Activated B cell treated with CpG ODN at 0.5 μM for 24 hours (primary cell): Measurements from ENCODE around the gene VSNL1. TPM values are rescaled to one million over a fixed set of nuclear protein-coding genes. Genes with fewer than 3 reads are reported as not detected.

Source experiments
- ATAC-seq: fragments of 200-7000 bp; cut with Tn5 transposase; one replicate; pipeline ENCODE4 v1.10.0; 2021; ENCODE audit warnings: low read depth, mild to moderate bottlenecking, moderate library complexity
- CTCF ChIA-PET: fragments of 350-600 bp; sonication (Branson Sonifier 250); formaldehyde crosslinking; loops from one replicate; lab custom pipeline; 2021; ENCODE audit warnings: antibody characterized with exemption; lab: Charles Lee
- POLR2A ChIA-PET: fragments of 350-600 bp; sonication (Branson Sonifier 250); formaldehyde crosslinking; loops from one replicate; lab custom pipeline; 2021; ENCODE audit warnings: antibody characterized with exemption; lab: Charles Lee
- DNase-seq: peaks from one replicate; pipeline ENCODE4 v3.0.0; 2022
- H3K27ac Mint-ChIP-seq: one replicate; pipeline ENCODE4 v1.8.0; 2020; ENCODE audit warnings: mixed read lengths
- H3K27me3 Mint-ChIP-seq: one replicate; pipeline ENCODE4 v1.8.0; 2021; ENCODE audit warnings: mixed read lengths
- H3K36me3 Mint-ChIP-seq: one replicate; pipeline ENCODE4 v1.8.0; 2021; ENCODE audit warnings: low read depth, mixed read lengths
- H3K4me1 Mint-ChIP-seq: one replicate; pipeline ENCODE4 v1.8.0; 2021; ENCODE audit warnings: mixed read lengths
- H3K4me3 Mint-ChIP-seq: one replicate; pipeline ENCODE4 v1.8.0; 2020; ENCODE audit warnings: mild to moderate bottlenecking, mixed read lengths
- H3K9me3 Mint-ChIP-seq: one replicate; pipeline ENCODE4 v1.8.0; 2020; ENCODE audit warnings: mixed read lengths
- intact Hi-C: fragments of 100-400 bp; cut with micrococcal nuclease; formaldehyde crosslinking; loops from one replicate; pipeline ENCODE4 v1.15.1; 2024
- total RNA-seq: library from RNA; stranded (reverse); gene quantifications from 2 replicates; pipeline ENCODE4 v1.2.3, GENCODE V29; 2022
- TF ChIP-seq, protein P1 (sequence below): fragments of 200-600 bp; IDR thresholded peaks from one replicate; pipeline ENCODE4 v1.8.0; 2022; ENCODE audit warnings: antibody characterized with exemption, mild to moderate bottlenecking

VSNL1 gene
- total RNA-seq, 1 donor from 2014 or later: not detected

DNA sequence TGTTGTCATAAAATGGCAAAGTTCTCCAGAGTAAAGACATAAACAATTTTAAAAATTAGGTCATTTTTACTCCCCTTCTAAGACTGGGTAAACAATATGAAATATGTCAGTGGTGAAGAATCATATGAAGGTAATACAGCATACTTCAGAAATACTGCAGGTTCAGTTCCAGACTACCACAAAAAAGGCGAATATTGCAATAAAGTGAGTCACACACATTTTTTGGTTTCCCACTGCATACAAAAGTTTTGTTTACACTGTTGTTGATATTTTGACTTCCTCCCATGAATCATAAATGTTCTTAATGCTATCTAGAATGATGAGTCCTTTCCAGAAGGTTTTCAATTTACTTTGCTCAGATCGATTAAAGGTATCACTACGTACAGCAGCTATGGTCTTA lies 139.6 kb downstream of the VSNL1 start:
- no peak for ATAC-seq
- ChIA-PET POLR2A (no interaction called here), CTCF (interaction anchor here (1.2 to 1.5 kb wide), 2 partner anchors 8 to 9 kb away, joined by 3 to 4 read pairs; no protein-coding TSS in a partner anchor)

DNA sequence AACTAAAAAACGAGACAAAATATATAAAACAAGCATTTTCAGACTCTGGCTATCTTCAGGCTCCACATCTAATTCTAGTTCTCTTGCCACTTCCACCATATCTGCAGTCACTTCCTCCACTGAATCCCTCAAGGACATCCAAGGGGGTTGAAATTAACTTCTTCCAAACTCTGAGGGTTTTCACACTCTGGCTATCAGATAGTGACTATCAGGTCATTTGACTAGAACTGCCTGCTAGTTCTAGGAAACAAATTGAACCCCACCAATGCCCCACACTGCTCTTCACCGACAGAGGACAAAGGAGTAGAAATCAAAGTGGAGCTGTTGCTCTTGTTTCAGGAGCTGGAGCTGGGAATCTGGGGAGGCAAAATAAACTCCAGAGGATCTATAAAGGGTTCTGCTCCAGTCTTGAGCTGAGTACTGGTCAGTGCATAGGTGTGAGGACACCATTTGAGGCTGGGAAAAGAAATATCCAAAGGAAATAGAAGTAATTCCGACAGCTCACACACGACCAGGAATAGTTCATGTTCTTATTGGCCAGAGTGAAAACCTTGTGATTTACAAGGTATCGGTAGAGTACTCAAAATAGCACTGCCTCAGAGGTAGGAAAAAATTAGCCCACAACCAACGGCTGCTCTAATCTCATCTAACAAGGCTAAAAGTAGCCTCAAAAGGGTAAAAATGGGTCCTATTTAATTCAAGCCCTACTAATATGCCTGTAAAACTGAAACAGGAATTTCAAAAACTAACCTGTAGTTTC lies 141.8 kb downstream of the VSNL1 start:
- intact Hi-C loops: no loop called here
- H3K9me3 Mint-ChIP-seq: no peaks in the 10 kb centered on the region
- POLR2A ChIA-PET: interaction anchor here (0.6 kb wide), 1 partner anchor 22 kb away, joined by 4 read pairs; no protein-coding TSS in a partner anchor
- no peak for DNase-seq
- H3K27ac Mint-ChIP-seq: no peak overlapping the region
- no peak for ATAC-seq
- CTCF ChIA-PET: interaction anchor here (2.9 kb wide), 1 partner anchor 11 kb away, joined by 12 read pairs; no protein-coding TSS in a partner anchor
- peaks cover 90% of the 10 kb centered on the region for H3K36me3 Mint-ChIP-seq
- H3K27me3 Mint-ChIP-seq: no peaks in the 10 kb centered on the region
- no peaks in the 10 kb centered on the region for H3K4me1 Mint-ChIP-seq
- no peak overlapping the region for H3K4me3 Mint-ChIP-seq
- TF ChIP-seq, protein P1, sequence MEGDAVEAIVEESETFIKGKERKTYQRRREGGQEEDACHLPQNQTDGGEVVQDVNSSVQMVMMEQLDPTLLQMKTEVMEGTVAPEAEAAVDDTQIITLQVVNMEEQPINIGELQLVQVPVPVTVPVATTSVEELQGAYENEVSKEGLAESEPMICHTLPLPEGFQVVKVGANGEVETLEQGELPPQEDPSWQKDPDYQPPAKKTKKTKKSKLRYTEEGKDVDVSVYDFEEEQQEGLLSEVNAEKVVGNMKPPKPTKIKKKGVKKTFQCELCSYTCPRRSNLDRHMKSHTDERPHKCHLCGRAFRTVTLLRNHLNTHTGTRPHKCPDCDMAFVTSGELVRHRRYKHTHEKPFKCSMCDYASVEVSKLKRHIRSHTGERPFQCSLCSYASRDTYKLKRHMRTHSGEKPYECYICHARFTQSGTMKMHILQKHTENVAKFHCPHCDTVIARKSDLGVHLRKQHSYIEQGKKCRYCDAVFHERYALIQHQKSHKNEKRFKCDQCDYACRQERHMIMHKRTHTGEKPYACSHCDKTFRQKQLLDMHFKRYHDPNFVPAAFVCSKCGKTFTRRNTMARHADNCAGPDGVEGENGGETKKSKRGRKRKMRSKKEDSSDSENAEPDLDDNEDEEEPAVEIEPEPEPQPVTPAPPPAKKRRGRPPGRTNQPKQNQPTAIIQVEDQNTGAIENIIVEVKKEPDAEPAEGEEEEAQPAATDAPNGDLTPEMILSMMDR: no peak

More for the DNA sequence above, 139.6 kb downstream of the VSNL1 start:
- DNase-seq: no peak
- Mint-ChIP-seq H3K4me1 (no peaks in the 10 kb centered on the region), H3K36me3 (peaks cover 93% of the 10 kb centered on the region), H3K9me3 (no peaks in the 10 kb centered on the region), H3K27me3 (no peaks in the 10 kb centered on the region), H3K4me3 (no peak overlapping the region), H3K27ac (no peak overlapping the region)
- intact Hi-C loops: no loop called here
- TF ChIP-seq, protein P1: no peak

DNA sequence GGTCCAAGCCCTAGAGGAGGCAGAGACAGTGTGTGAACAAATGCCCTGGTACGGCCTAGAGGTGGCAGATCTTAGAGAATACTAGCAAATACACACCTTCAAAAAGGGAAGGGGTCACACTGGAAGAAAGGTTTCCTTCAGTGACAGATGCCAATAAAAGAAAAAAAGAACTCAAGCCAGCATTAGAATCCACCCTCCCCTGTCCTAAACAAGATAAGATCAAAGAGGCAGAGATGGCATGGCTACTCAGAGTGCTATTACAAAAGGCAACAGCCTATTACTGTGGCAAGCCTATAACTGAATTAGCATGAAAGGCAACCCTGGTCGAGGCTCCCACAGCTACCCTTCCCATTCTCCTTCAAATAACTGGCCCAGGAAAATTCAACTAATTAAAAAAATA lies 143.5 kb downstream of the VSNL1 start:
- Mint-ChIP-seq H3K9me3 (no peaks in the 10 kb centered on the region), H3K36me3 (peaks cover 90% of the 10 kb centered on the region), H3K27ac (no peak overlapping the region), H3K4me3 (no peak overlapping the region), H3K4me1 (no peaks in the 10 kb centered on the region), H3K27me3 (no peaks in the 10 kb centered on the region)
- ChIA-PET CTCF (interaction anchor here (2.9 kb wide), 1 partner anchor 13 kb away, joined by 12 read pairs; no protein-coding TSS in a partner anchor), POLR2A (no interaction called here)
- TF ChIP-seq, protein P1: no peak
- no peak for DNase-seq
- no peak for ATAC-seq
- intact Hi-C loops: no loop called here

DNA sequence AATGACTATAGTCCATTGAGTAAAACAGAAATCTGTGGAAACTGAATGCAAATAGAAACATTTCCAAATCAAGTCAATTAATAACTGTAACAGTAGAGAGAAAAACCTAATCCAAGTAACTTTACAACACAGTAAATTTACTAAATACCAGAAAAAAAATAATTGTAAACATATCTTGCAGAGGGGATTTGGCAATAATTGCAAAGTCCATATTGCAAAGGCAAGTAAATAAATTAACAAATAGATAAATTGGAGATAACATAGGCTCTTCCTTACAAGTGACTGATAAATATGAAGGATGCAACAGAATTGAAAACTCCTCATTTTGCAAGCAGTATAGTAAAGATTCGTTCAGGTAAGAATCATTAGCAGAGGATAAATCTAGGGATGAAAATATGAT lies 148.1 kb downstream of the VSNL1 start:
- ChIA-PET CTCF (no interaction called here), POLR2A (no interaction called here)
- intact Hi-C loops: no loop called here
- H3K27ac Mint-ChIP-seq: no peak overlapping the region
- no peak for DNase-seq
- TF ChIP-seq, protein P1: no peak
- no peaks in the 10 kb centered on the region for H3K27me3 Mint-ChIP-seq
- ATAC-seq: no peak
- no peaks in the 10 kb centered on the region for H3K9me3 Mint-ChIP-seq
- H3K36me3 Mint-ChIP-seq: peaks cover 87% of the 10 kb centered on the region
- H3K4me1 Mint-ChIP-seq: no peaks in the 10 kb centered on the region
- no peak overlapping the region for H3K4me3 Mint-ChIP-seq

DNA sequence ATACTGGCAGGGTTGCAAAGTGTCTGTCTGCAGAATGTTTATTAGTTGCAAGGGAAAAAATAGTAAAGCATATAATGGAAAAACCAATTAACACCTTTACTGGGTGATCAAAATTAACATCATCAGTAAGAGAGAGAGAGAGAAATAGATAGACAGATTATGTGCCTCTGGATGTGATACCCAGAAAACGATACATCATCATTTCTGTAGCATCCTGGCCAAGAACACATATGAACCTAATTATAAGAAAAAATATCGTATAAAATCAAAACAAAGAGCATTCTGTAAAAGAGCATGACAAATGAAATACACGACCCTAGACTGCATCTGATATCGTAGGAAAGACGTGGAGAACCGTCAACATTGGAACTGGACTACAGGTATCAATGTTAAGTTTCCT lies 148.5 kb downstream of the VSNL1 start:
- no peak overlapping the region for H3K4me3 Mint-ChIP-seq
- H3K4me1 Mint-ChIP-seq: no peaks in the 10 kb centered on the region
- intact Hi-C loops: no loop called here
- no peaks in the 10 kb centered on the region for H3K9me3 Mint-ChIP-seq
- DNase-seq (no peak), ATAC-seq (no peak)
- no peak overlapping the region for H3K27ac Mint-ChIP-seq
- TF ChIP-seq, protein P1: no peak
- ChIA-PET CTCF (no interaction called here), POLR2A (no interaction called here)
- no peaks in the 10 kb centered on the region for H3K27me3 Mint-ChIP-seq
- peaks cover 87% of the 10 kb centered on the region for H3K36me3 Mint-ChIP-seq
